NK-92 (cell line): ENCODE results near the gene UVSSA.
"Not testable (repeated sequence)": the region's sequence is repeated elsewhere in the genome, so short reads cannot be mapped to it uniquely, and the experiment has no call there.

ENCODE experiments used
- DNase-seq: peaks from one replicate; lab custom pipeline; 2025; ENCODE audit not compliant: unreplicated experiment; lab: John Stamatoyannopoulos, UW

UVSSA gene

DNA sequence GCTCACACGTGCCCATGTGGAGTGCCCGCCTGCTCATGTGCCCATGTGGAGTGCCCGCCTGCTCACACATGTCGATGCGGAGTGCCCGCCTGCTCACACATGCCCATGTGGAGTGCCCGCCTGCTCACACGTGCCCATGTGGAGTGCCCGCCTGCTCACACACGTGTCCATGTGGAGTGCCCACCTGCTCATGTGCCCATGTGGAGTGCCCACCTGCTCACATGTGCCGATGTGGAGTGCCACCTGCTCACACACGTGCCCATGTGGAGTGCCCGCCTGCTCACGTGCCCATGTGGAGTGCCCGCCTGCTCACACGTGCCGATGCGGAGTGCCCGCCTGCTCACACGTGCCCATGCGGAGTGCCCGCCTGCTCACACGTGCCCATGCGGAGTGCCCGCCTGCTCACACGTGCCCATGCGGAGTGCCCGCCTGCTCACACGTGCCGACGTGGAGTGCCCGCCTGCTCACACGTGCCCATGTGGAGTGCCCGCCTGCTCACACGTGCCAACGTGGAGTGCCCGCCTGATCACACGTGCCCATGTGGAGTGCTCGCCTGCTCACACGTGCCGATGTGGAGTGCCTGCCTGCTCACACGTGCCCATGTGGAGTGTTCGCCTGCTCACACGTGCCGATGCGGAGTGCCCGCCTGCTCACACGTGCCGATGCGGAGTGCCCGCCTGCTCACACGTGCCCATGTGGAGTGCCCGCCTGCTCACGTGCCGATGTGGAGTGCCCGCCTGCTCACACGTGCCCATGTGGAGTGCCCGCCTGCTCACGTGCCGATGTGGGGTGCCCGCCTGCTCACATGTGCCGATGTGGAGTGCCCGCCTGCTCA is 47.8 kb downstream of the UVSSA start:
- DNase-seq = not testable (repeated sequence)

DNA sequence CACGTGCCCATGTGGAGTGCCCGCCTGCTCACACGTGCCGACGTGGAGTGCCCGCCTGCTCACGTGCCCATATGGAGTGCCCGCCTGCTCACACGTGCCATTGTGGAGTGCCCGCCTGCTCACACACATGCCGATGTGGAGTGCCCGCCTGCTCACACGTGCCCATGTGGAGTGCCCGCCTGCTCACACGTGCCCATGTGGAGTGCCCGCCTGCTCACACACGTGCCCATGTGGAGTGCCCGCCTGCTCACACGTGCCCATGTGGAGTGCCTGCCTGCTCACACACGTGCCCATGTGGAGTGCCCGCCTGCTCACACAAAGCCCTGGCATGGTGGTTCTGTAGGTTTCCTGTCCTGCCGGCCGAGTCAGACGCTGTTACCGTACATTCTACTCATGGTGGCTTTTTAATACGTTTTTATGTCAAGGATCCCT is 48.4 kb downstream of the UVSSA start:
- not testable (repeated sequence) for DNase-seq

DNA sequence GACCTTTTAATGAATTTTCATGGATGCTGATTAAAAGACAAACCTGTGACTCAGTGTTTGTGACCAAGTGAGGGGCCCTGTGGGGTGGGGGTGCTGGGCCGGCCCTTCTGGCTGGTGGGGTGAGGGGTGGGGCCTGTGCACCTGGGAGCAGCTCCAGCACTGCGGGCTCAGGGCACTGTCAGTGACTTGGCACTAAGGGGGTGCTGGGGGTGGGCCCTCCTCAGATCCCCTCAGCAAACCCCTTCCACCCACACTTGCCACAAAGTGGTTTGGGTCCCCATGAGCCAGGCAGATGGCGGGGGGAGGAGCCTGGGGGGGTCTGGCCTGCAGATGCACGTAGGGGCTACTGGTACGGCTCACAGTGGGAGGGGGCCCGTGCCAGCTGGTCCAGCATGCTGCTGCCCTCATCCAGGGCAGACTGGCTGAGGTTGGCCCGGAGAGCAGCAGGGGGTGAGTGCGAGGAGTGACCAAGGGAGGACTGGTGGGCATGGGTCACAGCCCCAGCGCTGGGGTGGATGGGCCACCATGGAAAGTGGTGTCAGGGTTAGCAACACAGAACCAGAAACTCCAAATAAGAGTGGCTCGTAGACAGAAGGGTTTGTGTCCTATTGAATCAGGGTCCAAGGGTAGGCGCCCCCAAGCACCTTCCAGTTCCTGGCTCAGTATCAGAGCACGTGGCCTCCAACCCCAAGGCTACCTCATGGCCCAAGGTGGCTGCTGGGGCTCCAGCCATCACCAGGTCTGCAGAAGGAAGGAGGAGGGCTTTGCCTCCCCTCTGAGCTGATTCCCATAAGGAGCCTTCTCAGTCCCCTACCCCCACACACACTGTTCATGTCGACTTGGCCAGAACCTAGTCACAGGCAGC is 49.2 kb downstream of the UVSSA start:
- DNase-seq = no peak

DNA sequence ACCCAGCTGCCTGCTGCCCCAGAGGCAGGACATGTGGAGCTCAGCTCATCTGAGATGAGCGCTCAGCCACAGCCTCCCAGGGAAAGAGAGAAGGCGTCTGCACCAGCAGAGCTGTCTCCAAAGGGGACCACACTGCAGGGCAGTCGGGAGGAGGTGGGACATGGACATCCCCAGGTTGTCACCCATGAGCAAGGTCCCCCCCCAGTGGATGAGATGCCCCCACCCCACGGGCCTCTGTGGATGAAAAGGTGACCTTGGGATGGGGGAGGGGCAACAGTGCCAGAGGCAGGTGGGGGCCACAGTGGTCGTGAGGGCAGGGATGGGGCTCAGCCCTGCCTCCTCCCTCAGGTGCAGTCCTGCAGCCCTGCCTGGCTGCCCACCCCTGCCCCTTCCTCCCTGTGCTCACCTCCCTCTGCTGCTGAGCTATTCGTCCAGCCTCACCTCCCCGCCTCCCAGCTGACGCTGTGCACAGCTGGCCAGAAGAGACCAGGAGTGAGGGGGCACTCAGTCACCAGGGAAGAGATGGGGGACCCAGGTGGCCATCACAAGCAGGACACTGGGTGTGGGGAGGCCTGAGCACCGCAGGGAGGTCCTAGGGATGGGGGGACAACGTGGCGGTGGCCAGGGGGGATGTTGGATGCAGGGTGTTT is 49.9 kb downstream of the UVSSA start:
- DNase-seq = no peak

DNA sequence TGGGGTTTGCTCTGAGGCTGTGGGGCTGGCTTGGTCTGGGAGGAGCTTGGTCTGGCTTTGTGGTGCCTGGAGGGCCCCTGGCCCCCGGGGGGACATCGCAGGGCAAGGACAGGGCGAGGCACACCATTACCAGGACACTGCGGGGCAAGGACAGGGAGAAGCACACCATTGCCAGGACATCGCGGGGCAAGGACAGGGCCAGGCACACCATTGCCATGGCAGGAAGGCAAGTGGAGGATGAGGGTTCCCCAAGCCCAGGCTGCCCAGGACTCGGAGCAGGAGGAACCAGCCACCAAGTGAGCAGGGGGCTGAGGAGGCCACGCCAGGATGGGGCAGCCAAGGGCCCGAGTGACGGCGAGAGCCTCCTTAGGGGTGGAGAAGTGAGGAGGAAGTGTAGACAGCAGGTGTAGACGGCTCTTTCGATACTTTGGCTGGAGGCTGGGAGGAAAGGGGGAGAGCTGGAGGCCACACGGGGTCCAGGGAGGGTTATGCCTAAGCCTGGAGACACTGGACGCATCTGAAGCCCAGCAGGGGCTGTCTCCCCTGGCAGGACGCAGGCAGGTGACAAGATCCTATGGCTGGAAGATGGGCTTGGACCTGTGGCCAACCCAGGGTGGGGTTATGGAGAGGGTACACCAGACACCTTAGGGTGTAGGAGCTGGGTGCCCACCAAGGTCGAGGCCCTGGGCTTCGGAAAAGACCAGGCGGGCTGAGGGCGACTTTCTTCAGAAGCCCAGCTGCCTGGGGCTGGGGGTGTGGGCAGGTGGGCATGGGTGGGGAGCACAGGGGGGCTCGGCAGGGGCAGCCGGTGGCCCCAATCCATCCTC is 51.9 kb downstream of the UVSSA start:
- DNase-seq = no peak

DNA sequence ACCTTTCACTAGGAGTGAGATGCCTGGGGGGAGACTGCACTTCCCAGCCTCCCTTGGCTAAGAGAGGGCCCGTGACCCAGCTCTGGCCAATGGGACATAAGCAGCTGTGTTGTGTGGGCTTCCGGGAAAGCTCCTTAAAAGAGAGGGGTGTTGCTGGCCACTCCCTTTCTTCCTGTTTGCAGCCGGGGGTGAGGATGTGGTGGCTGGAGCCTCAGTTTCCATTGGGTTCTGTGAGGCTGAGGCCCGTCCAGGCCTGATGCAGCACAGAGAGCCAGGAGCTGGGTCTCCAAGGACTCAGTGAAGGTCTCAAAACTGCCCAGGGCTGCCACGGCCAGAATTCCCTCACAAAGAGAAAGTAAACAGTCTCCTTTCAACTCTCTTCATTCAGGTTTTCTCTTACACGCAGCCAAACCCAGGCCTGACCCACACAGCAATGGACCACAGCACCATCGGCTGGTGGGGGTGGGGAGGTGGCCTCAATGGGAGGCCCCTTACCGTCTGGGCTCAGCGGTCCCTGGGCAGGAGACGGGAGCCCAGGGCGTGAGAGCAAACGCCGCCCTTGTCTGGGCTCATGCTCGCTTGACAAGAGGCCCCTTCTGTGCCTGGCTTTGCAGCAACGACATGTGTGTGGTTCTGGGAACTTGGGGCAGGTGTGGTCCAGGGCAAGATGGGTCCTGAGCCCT is 52.6 kb downstream of the UVSSA start:
- no peak for DNase-seq

DNA sequence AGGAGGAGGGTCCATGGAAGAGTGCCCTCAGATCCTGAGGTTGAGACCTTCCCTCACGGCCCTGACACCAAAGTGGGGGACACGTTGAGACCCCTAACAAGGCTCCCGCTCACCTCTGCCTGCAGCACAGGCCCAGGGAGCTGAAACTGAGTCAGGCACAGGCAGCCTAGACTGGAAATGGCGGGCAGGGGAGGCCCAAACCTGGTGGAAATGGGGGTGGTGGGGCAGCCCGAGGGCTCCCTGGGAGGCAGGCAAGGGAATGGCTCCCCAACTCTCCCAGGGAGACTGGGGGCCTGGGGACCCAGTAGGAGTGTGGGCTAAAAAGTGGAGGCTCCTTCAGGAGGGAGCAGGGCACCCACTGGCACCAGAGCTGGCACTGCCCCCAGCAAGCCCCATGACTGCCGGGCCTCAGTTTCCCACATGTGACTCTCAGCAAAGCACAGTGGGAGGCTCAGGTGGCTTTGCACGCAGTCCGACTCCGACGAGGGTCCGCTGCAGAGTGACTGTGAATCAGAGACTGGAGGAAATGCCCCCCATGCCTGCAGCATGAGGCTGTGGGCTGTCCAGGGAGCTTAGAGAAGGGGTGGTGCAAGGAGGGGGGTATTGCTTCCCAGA is 53.3 kb downstream of the UVSSA start:
- DNase-seq = no peak

DNA sequence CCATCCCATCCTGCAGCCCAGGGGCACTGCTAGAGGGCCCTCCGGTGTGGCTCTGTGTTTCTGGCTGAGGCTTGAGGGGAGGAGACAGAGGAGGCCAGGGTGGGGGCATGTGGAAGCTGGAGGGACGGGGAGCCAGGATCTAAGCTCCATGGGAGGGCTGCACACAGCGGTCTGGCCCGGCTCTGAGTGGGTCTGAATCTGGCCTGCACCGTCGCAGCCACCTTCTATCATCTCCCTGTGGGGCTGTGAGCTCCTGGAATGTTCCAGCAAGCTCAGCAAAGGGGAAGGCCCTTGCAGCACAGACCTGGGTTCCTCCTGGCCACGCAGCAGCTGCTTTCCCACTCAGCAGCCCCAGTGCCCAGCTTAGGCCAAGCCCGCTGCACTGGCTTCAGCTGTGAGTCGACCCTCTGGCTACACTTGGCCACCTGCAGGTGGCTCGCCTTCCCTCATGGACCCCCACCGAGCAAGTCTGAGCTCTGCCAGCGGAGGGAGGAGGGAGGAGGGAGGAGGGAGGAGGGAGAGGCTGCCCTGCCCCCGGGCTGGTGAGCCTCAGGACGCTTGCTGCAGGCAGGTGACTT is 53.9 kb downstream of the UVSSA start:
- no peak for DNase-seq

DNA sequence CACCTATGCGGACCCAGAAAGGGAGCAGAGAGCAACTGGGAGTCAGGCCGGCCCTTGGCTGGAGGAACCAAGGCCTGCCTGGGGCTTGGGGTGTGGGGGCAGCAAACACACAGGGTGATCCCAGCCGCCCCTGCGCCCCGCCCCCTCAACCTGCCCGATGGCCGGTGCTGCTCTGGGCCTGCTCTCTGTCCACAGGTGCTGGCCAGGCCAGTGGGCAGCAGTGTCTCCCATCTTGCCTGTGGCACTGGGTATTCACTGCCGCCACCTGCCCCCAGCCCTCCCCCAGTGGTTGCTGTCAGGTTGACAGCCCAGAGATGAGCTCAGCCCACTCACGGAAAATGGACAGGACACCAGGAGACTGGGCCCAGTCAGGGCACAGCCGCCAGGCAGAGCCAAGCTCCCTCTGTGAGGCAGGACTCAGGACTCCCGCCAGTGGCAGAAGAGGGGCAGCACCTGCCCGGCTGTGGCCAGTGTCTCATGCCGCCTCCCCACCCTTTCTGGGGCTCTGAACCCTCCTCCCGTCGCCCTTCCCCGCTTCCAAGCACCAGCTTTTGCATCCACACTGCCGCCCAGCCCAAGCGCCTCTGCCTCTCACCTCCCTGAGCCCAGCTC is 54.5 kb downstream of the UVSSA start:
- DNase-seq = no peak

DNA sequence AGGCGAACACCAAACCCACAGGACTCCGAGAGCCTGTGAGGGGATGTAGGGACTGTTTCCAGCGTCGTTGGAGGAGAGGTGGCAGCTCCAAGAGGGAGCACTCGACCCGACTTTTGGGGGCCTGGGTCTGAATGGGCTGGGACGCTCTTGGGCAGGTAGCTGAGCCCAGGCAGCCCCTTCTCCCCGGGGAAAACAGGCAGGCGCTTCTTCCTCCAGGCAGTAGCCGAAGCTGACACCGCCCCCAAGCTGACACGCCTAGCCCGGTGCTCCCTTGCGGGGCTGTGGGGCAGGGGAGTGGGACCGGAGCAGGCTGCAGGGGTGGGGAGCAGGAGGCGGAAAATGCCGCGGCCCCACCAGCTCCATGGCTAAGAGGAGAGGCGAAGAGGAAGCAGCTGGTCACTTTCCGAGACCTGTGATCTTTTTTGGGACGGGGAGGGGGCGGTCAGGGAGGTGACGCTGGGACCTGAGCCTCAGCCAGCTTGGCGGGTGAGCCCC is 55.1 kb downstream of the UVSSA start:
- no peak for DNase-seq

DNA sequence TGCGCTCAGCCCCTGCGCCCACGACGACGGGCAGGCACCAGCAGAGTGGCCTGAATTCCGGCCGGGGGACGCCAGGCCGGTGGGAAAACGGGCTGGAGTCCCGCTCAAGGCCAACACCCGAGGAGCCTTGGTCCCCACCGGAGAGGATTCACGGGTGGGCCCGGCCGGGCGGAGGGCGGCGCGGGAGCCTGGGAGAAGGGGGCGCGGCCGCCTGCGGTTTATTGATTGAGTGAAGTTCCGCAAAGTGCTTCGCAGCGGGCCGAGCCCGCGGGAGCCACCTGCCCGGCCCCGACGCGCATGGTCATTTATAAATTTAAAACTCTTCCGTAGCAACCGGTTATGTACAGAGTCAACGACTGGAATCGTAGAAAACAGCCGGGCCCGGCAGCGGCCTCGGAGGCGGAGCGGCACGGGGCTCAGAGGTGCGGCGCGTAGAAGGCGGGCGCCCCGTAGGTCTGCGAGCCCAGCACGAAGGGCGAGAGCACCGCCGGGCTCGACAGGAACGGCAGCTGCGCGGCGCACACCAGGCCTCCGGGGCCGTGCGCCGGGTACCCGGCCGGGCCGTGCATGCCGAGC is 55.6 kb downstream of the UVSSA start:
- DNase-seq = no peak

DNA sequence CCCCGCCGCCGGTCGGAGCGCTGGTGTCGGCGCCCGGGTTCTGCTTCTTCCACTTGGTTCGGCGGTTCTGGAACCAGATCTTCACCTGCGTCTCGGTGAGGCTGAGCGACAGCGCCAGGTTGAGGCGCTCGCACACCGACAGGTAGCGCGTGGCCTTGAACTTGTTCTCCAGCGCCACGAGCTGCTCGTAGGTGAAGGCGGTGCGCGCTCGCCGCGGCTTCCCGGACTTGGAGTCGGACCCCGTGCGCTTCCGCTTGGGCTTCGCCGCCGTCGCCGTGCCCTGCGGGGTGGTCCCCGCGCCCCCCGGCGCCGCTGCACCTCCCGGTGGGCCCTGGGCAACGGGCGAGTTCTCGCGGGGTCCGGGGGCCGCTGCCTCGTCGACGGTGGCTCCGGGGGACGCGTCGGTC is 56.2 kb downstream of the UVSSA start:
- no peak for DNase-seq

DNA sequence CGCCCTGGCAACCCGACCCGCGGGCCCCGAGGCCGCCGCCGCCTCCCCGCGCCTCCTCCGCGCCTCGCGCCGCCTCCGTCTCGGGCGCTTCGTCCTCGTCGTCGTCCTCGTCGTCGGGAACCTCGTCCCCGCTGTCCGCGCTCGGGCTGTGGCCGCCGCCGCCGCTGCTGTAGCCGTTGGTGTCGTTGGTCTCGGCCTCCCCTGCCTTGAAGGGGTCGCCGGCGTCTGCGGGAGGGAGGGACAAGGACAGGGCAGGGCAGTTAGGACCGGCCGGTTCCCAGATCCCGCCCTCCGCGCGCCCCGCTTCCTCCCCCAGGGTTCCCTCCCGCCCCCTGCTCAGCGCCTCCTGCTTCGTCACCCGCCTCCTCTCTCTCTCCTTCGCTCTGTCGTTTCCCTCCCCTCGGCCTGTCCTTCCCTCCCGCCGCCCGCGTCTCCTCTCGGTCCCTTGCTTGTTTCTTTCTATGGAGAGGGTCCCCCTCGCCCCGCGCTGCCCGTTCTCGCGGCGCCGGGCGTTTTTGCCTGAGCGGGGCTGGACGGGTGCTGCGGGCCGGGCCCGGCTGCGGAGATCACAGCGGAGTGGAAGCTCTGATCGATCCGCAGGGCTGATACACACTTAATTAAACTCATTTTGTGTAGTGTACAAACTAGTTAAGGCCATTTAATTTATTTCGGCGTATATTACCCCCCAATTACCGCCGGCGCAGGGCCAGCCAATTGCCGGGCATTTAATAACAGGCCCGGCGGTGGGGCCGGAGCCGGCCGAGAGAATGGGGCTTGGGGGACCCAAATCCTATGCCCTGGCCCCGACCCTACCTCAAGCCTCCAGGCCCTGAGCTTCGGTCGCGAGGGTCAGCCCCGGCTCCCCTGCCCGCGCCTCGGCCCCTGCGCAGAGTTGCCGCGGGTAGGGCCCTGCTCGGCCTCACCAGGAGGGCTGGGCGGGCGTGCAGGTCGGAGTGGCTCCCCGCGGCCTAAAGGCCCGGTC is 56.9 kb downstream of the UVSSA start:
- no peak for DNase-seq

DNA sequence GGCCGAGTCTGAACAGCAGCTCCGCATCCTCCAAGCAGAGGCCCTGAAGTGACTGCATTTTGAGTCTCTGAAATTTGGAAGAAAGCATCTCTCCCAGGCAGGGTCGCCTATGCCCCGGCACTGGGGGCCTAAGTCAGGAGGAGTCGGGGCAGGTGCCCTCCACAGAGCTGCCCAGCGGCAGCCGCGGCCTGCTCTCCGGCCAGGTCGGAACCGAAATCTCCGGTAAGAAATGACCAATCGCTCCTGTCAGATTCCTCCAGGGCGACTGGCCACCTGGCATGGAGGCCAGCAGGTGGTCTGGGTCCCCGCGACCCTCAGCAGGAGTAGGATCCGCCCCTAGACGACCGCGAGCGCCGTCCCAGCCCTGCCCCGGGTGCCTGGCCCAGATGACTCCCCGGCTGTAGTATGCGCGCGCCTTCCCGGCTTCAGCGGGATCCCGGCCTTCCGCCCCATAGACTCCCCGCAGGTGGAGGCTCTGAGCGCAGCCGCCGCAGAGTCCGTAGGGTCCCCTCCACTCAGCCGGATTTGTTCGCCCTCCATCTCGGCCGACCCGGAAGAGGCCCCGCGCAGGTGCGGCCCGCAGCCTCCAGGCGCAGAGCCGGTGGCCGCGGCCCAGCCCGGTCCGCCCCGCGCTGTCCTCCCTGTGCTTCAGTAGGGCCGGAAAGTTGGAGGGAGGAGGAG is 57.7 kb downstream of the UVSSA start:
- no peak for DNase-seq

DNA sequence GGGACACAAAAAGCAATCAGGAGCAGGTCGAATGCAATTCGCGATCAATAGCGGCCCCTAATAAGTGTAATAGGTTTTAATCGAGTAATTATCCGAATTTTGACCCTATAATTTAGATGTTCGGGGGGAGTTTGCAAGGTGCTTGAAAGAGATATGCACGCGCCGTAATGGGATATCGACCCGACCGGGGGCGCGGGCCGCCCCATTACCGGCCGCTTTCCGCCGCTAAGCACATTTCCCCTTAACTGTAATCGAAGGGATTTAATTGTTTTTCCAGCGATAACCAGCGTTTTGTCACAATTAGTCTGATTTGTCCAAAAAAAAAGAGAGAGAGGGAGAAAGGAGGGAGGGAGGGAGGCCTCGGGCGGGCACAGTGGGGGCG is 58.2 kb downstream of the UVSSA start:
- DNase-seq = no peak

DNA sequence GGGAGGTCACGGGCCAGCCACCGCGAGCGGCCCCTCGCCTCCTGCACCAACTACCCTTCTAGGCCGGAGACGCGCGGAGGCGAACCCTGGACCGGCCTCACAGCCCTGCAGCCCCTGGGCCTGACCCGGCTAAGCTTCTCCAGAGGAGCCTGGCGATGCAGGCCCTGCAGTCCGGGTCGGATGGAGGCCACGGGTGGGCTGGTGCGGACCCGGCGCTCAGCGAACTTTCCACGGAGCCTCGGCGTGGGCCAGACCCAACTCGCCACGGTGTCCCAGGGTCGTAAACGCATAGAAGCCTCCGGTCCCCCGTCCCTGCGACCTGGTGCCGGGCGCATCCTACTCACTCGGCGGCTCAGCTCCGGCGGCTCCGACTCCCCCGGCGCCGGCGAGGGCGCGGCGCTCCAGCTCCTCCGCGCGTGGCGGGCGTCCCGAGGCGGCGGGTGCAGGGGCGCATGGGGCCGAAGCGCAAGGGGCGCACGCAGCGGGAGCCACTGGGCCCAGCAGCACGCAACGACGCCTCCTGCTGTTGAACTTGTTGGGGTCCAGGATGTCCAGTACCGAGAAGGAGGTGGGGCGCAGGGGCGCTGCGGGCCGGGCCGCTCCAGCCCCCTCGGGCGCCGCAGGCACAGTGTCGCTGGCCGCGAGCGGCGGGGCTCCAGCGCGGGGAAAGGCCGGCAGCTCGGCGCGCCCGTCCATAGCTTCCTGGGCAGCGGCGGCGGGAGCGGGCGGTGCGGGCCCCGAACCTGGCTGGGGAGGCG is 58.8 kb downstream of the UVSSA start:
- no peak for DNase-seq
